HG03159 (cell line): ENCODE measurements around the gene DAW1.

Source experiments
- ATAC-seq: cut with Tn5 transposase; IDR thresholded peaks from one replicate; pipeline ENCODE4 v1.9.1; 2021; ENCODE audit warnings: mild to moderate bottlenecking, moderate library complexity; ENCODE audit not compliant: unreplicated experiment

The DAW1 gene

DNA sequence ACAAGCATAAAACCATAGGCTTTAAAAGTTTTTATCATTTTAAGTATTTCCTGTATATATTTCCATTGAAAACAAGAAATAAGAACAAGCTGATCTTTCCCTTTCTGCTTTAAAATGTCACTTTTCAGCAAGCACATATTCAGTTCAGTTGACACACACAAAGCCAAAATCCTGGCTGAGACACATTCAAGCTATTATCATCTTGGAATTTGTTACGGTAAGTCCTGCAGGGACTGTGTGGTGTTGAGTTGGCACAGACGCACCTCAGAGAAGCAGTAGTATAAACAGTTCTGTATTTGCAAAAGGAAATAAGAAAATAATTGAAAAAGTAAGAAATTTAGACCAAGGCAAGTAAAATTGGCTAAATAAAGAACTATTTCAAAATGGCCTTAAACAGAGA, 10.4 kb upstream of the DAW1 start:
- no peak for ATAC-seq

DNA sequence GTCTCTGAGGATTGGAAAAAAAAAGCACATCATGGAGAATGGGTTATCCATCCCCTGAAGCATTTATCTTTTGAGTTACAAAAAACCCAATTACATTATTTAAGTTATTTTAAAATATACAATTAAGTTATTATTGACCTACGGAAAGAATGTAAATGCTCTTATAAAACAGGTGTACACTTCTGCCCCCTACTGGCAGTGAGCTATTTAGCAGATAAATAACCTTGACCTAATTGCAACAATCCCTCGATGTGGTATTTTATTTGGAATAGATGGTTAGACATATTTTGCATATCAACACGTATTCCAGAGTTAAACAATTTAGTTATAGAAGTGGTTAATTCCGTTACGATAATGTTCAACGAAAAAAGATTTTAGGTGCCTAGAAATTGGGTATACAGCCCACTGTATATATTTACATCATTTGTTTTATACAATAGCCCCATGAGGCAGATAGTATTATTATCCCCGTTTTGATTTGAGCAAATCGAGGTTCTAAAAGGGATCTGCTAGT, 9.1 kb upstream of the DAW1 start:
- no peak for ATAC-seq

DNA sequence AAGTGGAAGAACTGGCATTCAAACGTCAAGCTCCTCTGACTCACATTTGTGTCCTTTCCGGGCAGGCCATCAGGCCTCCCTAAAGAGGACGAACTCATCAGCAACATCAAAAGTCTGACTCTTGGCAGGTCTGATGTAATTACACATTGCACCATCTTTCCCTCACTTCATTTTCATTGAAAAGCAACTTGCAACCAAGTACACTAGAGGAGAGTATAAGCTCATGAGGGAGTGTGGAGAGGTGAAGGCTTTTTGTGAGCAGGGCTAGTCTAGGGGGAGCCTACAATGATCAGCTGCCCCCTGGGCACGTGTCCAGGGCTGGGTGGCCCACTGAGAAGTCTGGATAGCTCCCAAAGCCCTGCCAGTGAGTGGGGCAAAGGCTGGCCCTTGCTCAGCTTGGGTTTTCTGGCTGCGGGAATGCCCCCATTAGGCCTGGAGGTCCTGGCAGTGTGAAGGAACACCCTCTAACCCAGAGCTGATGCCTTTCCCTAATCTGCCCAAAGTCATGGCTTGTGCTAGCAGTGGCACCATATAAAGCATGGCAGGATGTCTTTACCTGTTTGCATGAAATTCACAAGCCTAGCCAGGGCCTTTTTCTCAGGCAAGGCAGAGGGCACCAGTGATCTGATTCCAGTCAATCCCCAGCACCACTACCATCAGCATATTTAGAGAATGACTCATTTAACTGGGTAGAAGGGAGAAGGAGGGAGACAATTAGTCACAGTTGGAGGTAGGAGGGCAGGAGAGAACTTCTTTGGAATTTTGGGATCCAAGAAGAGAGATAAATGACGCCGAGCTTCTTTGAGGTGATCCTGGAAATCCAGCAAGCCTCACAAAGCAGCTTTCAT, 8.5 kb upstream of the DAW1 start:
- no peak for ATAC-seq

DNA sequence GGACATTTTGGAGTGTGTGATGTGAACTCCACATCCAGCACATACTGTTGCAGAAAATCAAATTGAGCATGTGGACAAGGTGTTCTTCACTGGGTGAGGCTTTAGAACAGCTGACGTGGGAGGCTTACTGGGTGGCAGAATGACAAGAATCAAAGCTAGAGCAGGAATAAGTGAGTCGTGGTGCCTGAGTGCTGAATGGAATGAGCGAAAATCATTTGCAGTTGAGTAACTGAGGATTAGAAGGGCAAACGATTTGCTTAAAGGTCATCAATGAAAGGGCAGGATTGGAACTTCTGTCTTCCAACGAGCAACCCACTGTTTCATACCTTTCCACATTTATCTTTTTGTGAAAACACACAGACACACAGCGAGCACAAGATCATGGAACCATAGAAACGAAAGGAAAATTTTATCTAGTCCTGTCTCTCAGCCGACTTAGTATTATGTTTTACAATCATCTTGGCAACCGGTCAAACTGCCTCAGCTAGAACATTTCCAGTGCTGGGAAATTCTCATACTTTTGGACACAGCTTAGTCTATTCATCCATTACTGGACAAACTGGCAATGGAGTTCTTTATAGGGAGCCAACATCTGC, 7.2 kb upstream of the DAW1 start:
- no peak for ATAC-seq

DNA sequence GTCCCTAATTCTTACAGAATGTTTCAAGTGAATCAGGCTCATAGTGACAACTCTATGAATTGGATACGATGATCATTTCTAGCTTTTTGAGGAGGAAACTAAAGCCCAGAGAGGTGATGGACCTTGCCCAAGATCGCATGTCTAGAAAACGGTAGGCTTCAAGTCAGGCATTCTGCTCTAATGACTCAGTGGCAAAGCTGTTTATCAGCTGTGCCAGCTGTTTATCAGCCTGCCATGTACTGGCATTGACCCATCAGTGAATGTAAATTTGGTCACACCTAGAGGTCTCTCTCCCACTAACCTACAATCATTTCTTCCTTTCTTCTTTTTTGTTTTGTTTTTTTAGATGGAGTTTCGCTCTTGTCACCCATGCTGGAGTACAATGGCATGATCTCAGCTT, 6.1 kb upstream of the DAW1 start:
- no peak for ATAC-seq

- no peak for ATAC-seq
Measured at GRCh38 chr2:227867386-227867785, 4.0 kb upstream of the DAW1 start.

DNA sequence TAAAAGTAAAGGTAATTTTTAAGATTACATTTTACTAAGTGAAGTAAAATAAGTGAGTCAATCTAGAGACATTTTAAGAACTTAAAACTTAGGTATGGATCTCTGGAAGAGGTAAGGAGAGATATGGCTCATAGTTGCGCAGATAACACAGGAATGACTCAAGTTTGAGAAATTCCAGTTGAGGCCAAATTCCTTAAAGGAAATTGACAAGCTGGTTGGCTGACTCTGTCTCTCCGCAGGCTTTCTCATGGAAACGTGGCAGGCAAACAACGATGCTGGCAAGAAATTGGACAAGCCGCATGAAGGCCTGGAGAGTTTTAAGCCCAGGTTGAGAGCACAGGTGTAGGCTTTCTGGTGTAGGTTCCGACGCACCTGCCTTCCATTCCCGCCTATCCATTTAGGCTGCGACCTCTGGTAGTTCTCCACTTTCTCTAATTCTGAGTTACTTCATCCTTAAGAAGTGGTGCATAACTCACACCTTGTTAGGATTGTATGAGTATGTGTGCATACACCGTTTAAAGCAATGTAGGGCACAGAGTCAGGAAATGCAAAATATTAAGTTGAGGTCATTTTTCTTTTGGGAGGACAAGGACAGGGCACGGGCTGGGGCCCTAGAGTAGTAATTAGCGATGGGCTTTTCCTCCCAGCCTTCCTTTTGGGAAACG, 589 bp upstream of the DAW1 start:
- ATAC-seq: peak; percentile 11

DNA sequence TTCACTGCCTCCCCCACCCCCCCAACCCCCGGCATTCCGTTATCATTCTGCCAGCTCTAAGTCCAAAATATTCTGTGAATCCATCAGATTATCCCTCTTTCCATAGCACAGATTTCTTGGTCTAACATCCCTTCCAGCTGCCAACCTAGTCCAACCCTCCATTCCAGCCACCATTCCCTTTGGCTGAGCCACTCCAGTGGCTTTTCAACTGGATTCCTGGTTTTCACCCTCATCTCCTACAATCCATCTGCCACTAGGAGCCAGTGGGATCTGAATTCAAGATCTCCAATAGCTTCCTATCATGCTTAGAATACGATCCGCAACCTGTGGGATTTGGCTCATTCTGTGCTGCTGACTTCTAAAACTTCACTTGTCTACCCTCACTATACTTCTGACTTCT, 1.2 kb downstream of the DAW1 start:
- no peak for ATAC-seq

GRCh38 chr2:227876300-227876801, 4.9 kb downstream of the DAW1 start:
- no peak for ATAC-seq

DNA sequence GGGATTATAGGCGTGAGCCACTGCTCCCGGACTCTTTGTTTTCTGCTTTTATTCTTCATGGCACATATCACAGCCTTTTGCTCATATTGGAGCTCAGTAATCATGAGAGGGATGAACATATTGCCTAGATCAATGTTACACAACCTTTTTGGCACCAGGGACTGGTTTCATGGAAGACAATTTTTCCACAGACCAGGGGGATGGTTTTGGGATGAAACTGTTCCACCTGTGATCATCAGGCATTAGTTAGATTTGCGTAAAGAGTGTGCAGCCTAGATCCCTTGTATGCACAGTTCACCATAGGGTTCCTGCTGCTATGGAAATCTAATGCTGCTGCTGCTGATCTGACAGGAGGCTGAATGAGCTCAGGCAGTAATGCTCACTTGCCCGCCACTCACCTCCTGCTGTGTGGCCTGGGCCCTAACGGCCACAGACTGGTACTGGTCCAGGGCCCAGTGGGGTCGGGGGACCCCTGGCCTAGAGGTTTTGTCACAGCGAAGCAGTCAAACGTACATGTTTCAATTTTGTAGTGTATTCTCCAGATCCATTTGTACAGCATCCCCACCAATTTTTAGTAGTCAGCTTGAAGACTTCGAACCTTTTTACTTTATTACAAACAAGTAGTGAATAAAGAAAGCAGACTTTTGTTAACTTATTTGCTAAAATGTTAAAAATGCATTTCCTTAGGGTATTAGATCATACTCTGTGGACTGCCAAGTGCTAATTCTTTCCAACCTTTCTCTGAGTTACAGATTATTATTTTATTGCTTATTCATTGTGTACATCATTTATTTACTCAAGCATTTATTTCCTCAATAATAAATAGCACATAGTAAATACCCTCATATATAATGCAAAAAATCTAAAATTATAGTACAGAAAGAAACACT, 6.2 kb downstream of the DAW1 start:
- no peak for ATAC-seq

GRCh38 chr2:227880460-227880859, 9.0 kb downstream of the DAW1 start:
- ATAC-seq: no peak

DNA sequence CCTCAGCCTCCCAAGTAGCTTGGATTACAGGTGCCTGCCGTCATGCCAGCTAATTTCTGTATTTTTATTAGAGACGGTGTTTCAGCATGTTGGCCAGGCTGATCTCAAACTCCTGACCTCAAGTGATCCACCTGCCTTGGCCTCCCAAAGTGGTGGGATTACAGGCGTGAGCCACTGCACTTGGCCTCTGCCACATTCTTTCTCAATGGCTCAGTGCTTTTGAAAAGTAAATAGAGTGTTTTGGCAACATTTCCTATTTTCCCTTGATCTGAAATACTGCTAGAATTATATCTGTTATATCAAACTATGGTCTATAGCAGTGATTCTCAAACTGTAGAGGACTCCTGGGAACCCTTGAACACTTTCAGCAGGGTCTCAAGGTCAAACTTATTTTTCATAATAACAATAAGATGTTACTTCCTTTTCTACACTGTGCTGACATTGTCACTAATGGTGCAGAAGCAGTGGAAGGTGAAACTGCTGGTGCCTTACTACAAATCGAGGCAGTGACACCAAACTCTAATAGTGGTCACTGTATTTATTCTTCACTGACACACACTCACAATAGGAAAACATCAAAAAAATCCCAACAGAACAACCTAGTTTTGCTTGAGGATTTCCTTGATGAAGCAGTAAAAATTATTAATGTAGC, 10.6 kb downstream of the DAW1 start:
- peak; percentile 88 for ATAC-seq

GRCh38 chr2:227884511-227884947, 13.1 kb downstream of the DAW1 start:
- ATAC-seq: peak; percentile 81

DNA sequence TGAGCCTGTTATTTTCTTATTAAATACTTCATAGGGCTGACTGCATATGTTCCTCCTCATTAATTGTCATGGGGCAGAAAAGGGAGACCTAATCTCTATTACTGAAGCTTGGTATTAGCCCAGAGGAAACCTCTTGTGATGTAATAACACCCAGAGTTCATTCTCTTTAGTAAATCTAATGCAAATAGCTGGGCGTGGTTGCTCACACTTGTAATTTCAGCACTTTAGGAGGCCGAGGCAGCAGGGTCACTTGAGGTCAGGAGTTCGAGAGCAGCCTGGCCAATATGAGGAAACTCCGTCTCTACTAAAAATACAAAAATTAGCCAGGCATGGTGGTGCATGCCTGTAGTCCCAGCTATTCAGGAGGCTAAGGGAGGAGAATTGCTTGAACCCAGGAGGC, 14.7 kb downstream of the DAW1 start:
- ATAC-seq: no peak

DNA sequence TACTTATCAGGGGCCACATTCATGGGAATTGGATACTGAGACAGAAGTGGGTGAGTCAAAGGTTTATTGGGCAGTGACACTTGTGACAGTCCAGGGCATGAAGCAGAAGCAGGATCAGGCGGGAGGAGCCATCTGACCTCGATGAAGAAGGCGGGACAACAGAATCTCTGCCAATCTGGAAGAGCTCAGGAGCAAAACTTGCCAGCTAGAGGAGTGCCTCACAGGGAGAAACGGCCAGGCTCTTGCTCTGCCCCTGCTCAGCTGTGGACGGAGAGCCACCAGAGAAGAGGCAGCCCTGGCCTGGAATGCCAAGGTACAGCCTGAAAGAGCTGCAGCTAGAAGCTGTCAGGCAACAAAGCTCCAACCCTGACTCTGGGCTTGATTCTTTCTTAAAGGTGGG, 16.9 kb downstream of the DAW1 start:
- no peak for ATAC-seq

DNA sequence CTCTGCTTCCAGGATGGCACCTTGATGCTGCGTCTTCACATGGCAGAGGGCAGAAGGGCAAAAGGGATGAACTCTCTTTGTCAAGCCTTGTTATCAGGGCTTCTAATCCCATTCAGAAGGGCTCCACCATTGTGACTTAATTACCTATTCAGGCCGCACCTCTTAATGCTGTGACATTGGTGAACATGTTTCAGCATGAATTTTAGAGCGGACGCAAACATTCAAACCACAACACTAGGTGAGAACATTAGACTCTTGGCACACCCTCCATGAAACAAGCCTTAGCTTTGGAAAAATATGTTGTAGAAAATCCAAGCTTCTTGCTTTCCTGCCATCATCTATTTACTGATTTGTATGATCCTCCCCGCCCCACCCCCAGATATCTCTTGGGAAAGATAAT, 17.9 kb downstream of the DAW1 start:
- ATAC-seq: no peak

- ATAC-seq: peak; percentile 84
Measured at GRCh38 chr2:227890495-227891079, 19.2 kb downstream of the DAW1 start.

- no peak for ATAC-seq
Measured at GRCh38 chr2:227891673-227892072, 20.2 kb downstream of the DAW1 start.

DNA sequence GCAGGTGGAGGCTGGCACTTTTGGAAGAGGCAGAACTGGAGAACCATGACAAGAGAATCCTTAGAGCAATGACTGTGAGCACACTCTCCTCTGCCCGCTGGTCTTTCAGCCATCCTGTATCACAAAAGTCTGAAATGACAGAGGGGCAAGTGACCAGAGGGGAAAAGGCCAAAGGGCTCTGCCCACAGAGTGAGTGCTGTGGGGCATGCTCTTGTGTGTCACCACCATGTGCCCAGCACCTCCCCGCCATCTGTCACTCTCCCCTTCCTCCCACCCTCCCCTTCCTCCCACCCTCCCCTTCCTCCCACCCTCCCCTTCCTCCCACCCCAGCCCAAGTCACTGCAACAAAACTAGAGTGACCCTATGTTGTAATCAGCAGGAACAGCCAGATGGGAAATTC, 31.9 kb downstream of the DAW1 start:
- no peak for ATAC-seq

DNA sequence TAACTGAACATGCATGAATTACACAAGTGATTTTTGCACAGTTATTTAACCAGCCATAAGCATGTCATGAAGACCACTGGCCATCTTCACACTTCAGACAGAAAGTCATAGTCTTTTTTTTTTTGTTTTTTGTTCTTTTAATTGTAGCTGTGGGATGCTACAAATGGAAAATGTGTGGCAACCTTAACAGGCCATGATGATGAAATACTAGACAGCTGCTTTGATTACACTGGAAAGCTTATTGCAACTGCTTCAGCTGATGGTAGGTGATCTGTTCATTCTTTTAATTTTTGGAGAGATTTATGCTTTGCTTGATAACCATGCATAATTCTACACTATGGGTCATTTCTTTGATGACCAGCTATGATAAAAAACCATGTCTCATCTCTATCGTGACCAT, 35.6 kb downstream of the DAW1 start:
- ATAC-seq: no peak
